HG03520 (cell line): ENCODE measurements around the gene SLC6A3.

Experiments used
- ATAC-seq: cut with Tn5 transposase; IDR thresholded peaks from one replicate; pipeline ENCODE4 v1.9.1; 2021; ENCODE audit warnings: mild to moderate bottlenecking, moderate library complexity; ENCODE audit not compliant: unreplicated experiment

The SLC6A3 gene

GRCh38 chr5:1409381-1410110 lies 35.7 kb downstream of the SLC6A3 start:
- no peak for ATAC-seq

GRCh38 chr5:1406681-1407640 lies 38.3 kb downstream of the SLC6A3 start:
- ATAC-seq: no peak

- ATAC-seq: no peak
These were observed 39.4 kb downstream of the SLC6A3 start for GRCh38 chr5:1405539-1406530.

- no peak for ATAC-seq
These were observed 40.1 kb downstream of the SLC6A3 start for GRCh38 chr5:1405121-1405520.

GRCh38 chr5:1404062-1404461 lies 41.2 kb downstream of the SLC6A3 start:
- no peak for ATAC-seq

- no peak for ATAC-seq
These were observed 42.5 kb downstream of the SLC6A3 start for GRCh38 chr5:1402611-1403255.

GRCh38 chr5:1401536-1402138 lies 43.6 kb downstream of the SLC6A3 start:
- no peak for ATAC-seq

- no peak for ATAC-seq
These were observed 44.3 kb downstream of the SLC6A3 start for GRCh38 chr5:1400936-1401335.

GRCh38 chr5:1400211-1400855 lies 44.9 kb downstream of the SLC6A3 start:
- ATAC-seq: no peak

GRCh38 chr5:1399737-1400136 lies 45.5 kb downstream of the SLC6A3 start:
- no peak for ATAC-seq

- no peak for ATAC-seq
These were observed 48.9 kb downstream of the SLC6A3 start for GRCh38 chr5:1396293-1396816.

- no peak for ATAC-seq
These were observed 50.1 kb downstream of the SLC6A3 start for GRCh38 chr5:1394881-1395860.

GRCh38 chr5:1393571-1394501 lies 51.4 kb downstream of the SLC6A3 start:
- ATAC-seq: no peak

- no peak for ATAC-seq
These were observed 52.3 kb downstream of the SLC6A3 start for GRCh38 chr5:1392801-1393565.

GRCh38 chr5:1392261-1392660 lies 53.0 kb downstream of the SLC6A3 start:
- ATAC-seq: no peak

GRCh38 chr5:1391691-1392090 lies 53.5 kb downstream of the SLC6A3 start:
- ATAC-seq: no peak
